IMR-90 (cell line): ENCODE measurements around the gene PPIL4. TPM values are rescaled to one million over a fixed set of nuclear protein-coding genes. Genes with fewer than 3 reads are reported as not detected.

Experiments used
- CHD1 ChIP-seq: IDR thresholded peaks from 2 replicates; pipeline ENCODE4 v1.6.1; 2012; ENCODE audit warnings: low read depth, low read length, improper control_type of control experiment
- MAFK ChIP-seq: IDR thresholded peaks from 2 replicates; pipeline ENCODE4 v1.6.1; 2012; ENCODE audit warnings: low read depth, low read length, improper control_type of control experiment
- MXI1 ChIP-seq: IDR thresholded peaks from 2 replicates; pipeline ENCODE4 v1.6.1; 2012; ENCODE audit warnings: low read depth, mild to moderate bottlenecking, low read length, moderate library complexity, borderline replicate concordance
- NFE2L2 ChIP-seq: fragments of 150-350 bp; IDR thresholded peaks from 2 replicates; pipeline ENCODE4 v1.6.1; 2016; ENCODE audit warnings: low read depth, mild to moderate bottlenecking, low read length
- polyA plus RNA-seq, 3 experiments: library from polyadenylated mRNA; depleted of rRNA; stranded (reverse); fragments of >200 nt; gene quantifications; 2 replicates each; pipeline ENCODE4 v1.2.3, GENCODE V29; 2012; ENCODE audit warnings: low replicate concordance in 1 of 3
- total RNA-seq: library from RNA; depleted of rRNA; stranded (reverse); fragments of >200 nt; gene quantifications from 2 replicates; pipeline ENCODE4 v1.2.3, GENCODE V29; 2012
- TF ChIP-seq, protein P1 (sequence below): fragments of 150-350 bp; IDR thresholded peaks from 2 replicates; pipeline ENCODE4 v1.6.1; 2017; ENCODE audit warnings: mild to moderate bottlenecking, antibody characterized with exemption, low read length, low read depth

The PPIL4 gene
- total and polyA plus RNA-seq, 2 of the 4 experiments (the other 2 are of a cell fraction) = 10.6 to 13.3 TPM

- TF ChIP-seq, protein P1, sequence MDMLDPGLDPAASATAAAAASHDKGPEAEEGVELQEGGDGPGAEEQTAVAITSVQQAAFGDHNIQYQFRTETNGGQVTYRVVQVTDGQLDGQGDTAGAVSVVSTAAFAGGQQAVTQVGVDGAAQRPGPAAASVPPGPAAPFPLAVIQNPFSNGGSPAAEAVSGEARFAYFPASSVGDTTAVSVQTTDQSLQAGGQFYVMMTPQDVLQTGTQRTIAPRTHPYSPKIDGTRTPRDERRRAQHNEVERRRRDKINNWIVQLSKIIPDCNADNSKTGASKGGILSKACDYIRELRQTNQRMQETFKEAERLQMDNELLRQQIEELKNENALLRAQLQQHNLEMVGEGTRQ = no peak
- TF ChIP-seq MXI1 = no peak
- no peak for TF ChIP-seq NFE2L2
- no peak for TF ChIP-seq CHD1
- no peak for TF ChIP-seq MAFK
Measured at GRCh38 chr6:149473080-149474052, 72.5 kb downstream of the PPIL4 start (continued).
